ENCODE data around the gene SOX6. TPM values are rescaled to one million over a fixed set of nuclear protein-coding genes. Genes with fewer than 3 reads are reported as not detected.

Gene SOX6
- total and polyA plus RNA-seq, 4 donors = 26.6 to 51.6 (median 38.6) TPM

- DNase-seq (ENCODE audit: low read depth in 4 of 6, low spot score in 6 of 6) = no peak
- no peaks in the 10 kb centered on the region for H3K27me3 ChIP-seq (ENCODE audit: control insufficient read depth, insufficient read depth, low read length)
Observed at GRCh38 chr11:16266021-16266420, 90.3 kb downstream of the SOX6 start.

GRCh38 chr11:16265022-16265421 lies 91.3 kb downstream of the SOX6 start:
- Histone ChIP-seq H3K27ac (ENCODE audit: low read depth, low read length) (no peak overlapping the region), H3K27me3 (ENCODE audit: control insufficient read depth, insufficient read depth, low read length) (no peaks in the 10 kb centered on the region)
- WGBS (ENCODE audit: insufficient coverage) = 85% methylated on average over 2 of the region's 3 CpGs

More at GRCh38 chr11:16266021-16266420, 90.3 kb downstream of the SOX6 start:
- no peaks in the 10 kb centered on the region for H3K4me1 ChIP-seq (ENCODE audit: control insufficient read depth, insufficient read depth, low read length)
- H3K36me3 ChIP-seq (ENCODE audit: control insufficient read depth, insufficient read depth, low read length) = no peaks in the 10 kb centered on the region
- H3K27ac ChIP-seq (ENCODE audit: low read depth, low read length) = no peak overlapping the region
- peaks cover 9% of the 10 kb centered on the region for H3K9me3 ChIP-seq (ENCODE audit: control insufficient read depth, insufficient read depth, low read length)
- no peak overlapping the region for H3K4me3 ChIP-seq (ENCODE audit: low read depth, low read length)

GRCh38 chr11:16262645-16262955 lies 93.7 kb downstream of the SOX6 start:
- no peaks in the 10 kb centered on the region for H3K27me3 ChIP-seq (ENCODE audit: control insufficient read depth, insufficient read depth, low read length)
- no peak for DNase-seq (ENCODE audit: low read depth in 4 of 6, low spot score in 6 of 6)
- no peak overlapping the region for H3K4me3 ChIP-seq (ENCODE audit: low read depth, low read length)
- peaks cover 3% of the 10 kb centered on the region for H3K9me3 ChIP-seq (ENCODE audit: control insufficient read depth, insufficient read depth, low read length)
- H3K27ac ChIP-seq (ENCODE audit: low read depth, low read length) = no peak overlapping the region
- H3K36me3 ChIP-seq (ENCODE audit: control insufficient read depth, insufficient read depth, low read length) = no peaks in the 10 kb centered on the region
- no peaks in the 10 kb centered on the region for H3K4me1 ChIP-seq (ENCODE audit: control insufficient read depth, insufficient read depth, low read length)

More at GRCh38 chr11:16265022-16265421, 91.3 kb downstream of the SOX6 start:
- H3K4me3 ChIP-seq (ENCODE audit: low read depth, low read length) = no peak overlapping the region
- H3K4me1 ChIP-seq (ENCODE audit: control insufficient read depth, insufficient read depth, low read length) = no peaks in the 10 kb centered on the region
- DNase-seq (ENCODE audit: low read depth in 4 of 6, low spot score in 6 of 6) = no peak
- no peaks in the 10 kb centered on the region for H3K36me3 ChIP-seq (ENCODE audit: control insufficient read depth, insufficient read depth, low read length)
- H3K9me3 ChIP-seq (ENCODE audit: control insufficient read depth, insufficient read depth, low read length) = peaks cover 8% of the 10 kb centered on the region

- H3K27me3 ChIP-seq (ENCODE audit: control insufficient read depth, insufficient read depth, low read length) = no peaks in the 10 kb centered on the region
- WGBS (ENCODE audit: insufficient coverage) = 57% methylated on average over 1 of the region's 3 CpGs
- no peak for DNase-seq (ENCODE audit: low read depth in 4 of 6, low spot score in 6 of 6)
Observed at GRCh38 chr11:16261836-16262644, 94.3 kb downstream of the SOX6 start.

GRCh38 chr11:16252373-16252772 lies 104.0 kb downstream of the SOX6 start:
- Histone ChIP-seq H3K27ac (ENCODE audit: low read depth, low read length) (no peak overlapping the region), H3K4me3 (ENCODE audit: low read depth, low read length) (no peak overlapping the region), H3K4me1 (ENCODE audit: control insufficient read depth, insufficient read depth, low read length) (no peaks in the 10 kb centered on the region), H3K27me3 (ENCODE audit: control insufficient read depth, insufficient read depth, low read length) (no peaks in the 10 kb centered on the region), H3K36me3 (ENCODE audit: control insufficient read depth, insufficient read depth, low read length) (no peaks in the 10 kb centered on the region), H3K9me3 (ENCODE audit: control insufficient read depth, insufficient read depth, low read length) (peaks cover 4% of the 10 kb centered on the region)
- 83% methylated on average over 1 of the region's 4 CpGs for WGBS (ENCODE audit: insufficient coverage)
- DNase-seq (ENCODE audit: low read depth in 4 of 6, low spot score in 6 of 6) = no peak

More at GRCh38 chr11:16261836-16262644, 94.3 kb downstream of the SOX6 start:
- Histone ChIP-seq H3K9me3 (ENCODE audit: control insufficient read depth, insufficient read depth, low read length) (peaks cover 3% of the 10 kb centered on the region), H3K4me3 (ENCODE audit: low read depth, low read length) (no peak overlapping the region), H3K4me1 (ENCODE audit: control insufficient read depth, insufficient read depth, low read length) (no peaks in the 10 kb centered on the region), H3K36me3 (ENCODE audit: control insufficient read depth, insufficient read depth, low read length) (no peaks in the 10 kb centered on the region), H3K27ac (ENCODE audit: low read depth, low read length) (no peak overlapping the region)

GRCh38 chr11:16248248-16248647 lies 108.1 kb downstream of the SOX6 start:
- DNase-seq (ENCODE audit: low read depth in 4 of 6, low spot score in 6 of 6) = no peak
- H3K4me3 ChIP-seq (ENCODE audit: low read depth, low read length) = no peak overlapping the region
- peaks cover 4% of the 10 kb centered on the region for H3K9me3 ChIP-seq (ENCODE audit: control insufficient read depth, insufficient read depth, low read length)
- H3K27me3 ChIP-seq (ENCODE audit: control insufficient read depth, insufficient read depth, low read length) = no peaks in the 10 kb centered on the region
- no peaks in the 10 kb centered on the region for H3K36me3 ChIP-seq (ENCODE audit: control insufficient read depth, insufficient read depth, low read length)
- no peak overlapping the region for H3K27ac ChIP-seq (ENCODE audit: low read depth, low read length)
- whole genome bisulfite sequencing (ENCODE audit: insufficient coverage) = 94% methylated on average over 2 of the region's 2 CpGs
- H3K4me1 ChIP-seq (ENCODE audit: control insufficient read depth, insufficient read depth, low read length) = no peaks in the 10 kb centered on the region

GRCh38 chr11:16242806-16243205 lies 113.5 kb downstream of the SOX6 start:
- Histone ChIP-seq H3K36me3 (ENCODE audit: control insufficient read depth, insufficient read depth, low read length) (no peaks in the 10 kb centered on the region), H3K27me3 (ENCODE audit: control insufficient read depth, insufficient read depth, low read length) (no peaks in the 10 kb centered on the region), H3K4me3 (ENCODE audit: low read depth, low read length) (no peak overlapping the region), H3K27ac (ENCODE audit: low read depth, low read length) (no peak overlapping the region), H3K9me3 (ENCODE audit: control insufficient read depth, insufficient read depth, low read length) (no peaks in the 10 kb centered on the region), H3K4me1 (ENCODE audit: control insufficient read depth, insufficient read depth, low read length) (peaks cover 3% of the 10 kb centered on the region)
- no peak for DNase-seq (ENCODE audit: low read depth in 4 of 6, low spot score in 6 of 6)
- WGBS (ENCODE audit: insufficient coverage) = 75% methylated on average over 2 of the region's 2 CpGs

- Histone ChIP-seq H3K4me3 (ENCODE audit: low read depth, low read length) (no peak overlapping the region), H3K36me3 (ENCODE audit: control insufficient read depth, insufficient read depth, low read length) (no peaks in the 10 kb centered on the region), H3K9me3 (ENCODE audit: control insufficient read depth, insufficient read depth, low read length) (no peaks in the 10 kb centered on the region), H3K4me1 (ENCODE audit: control insufficient read depth, insufficient read depth, low read length) (peaks cover 3% of the 10 kb centered on the region), H3K27me3 (ENCODE audit: control insufficient read depth, insufficient read depth, low read length) (no peaks in the 10 kb centered on the region), H3K27ac (ENCODE audit: low read depth, low read length) (no peak overlapping the region)
- DNase-seq (ENCODE audit: low read depth in 4 of 6, low spot score in 6 of 6) = no peak
- no CpG with 5 or more reads among the region's 1 CpG for WGBS (ENCODE audit: insufficient coverage)
Observed at GRCh38 chr11:16240687-16241086, 115.7 kb downstream of the SOX6 start.

- 25% methylated on average over 3 of the region's 7 CpGs for WGBS (ENCODE audit: insufficient coverage)
Observed at GRCh38 chr11:16239141-16240105, 116.9 kb downstream of the SOX6 start.

More at GRCh38 chr11:16239141-16240105, 116.9 kb downstream of the SOX6 start:
- Histone ChIP-seq H3K36me3 (ENCODE audit: control insufficient read depth, insufficient read depth, low read length) (no peaks in the 10 kb centered on the region), H3K4me1 (ENCODE audit: control insufficient read depth, insufficient read depth, low read length) (peaks cover 3% of the 10 kb centered on the region), H3K4me3 (ENCODE audit: low read depth, low read length) (no peak overlapping the region), H3K9me3 (ENCODE audit: control insufficient read depth, insufficient read depth, low read length) (no peaks in the 10 kb centered on the region), H3K27ac (ENCODE audit: low read depth, low read length) (peak overlapping the region; percentile 43), H3K27me3 (ENCODE audit: control insufficient read depth, insufficient read depth, low read length) (no peaks in the 10 kb centered on the region)
- DNase-seq (ENCODE audit: low read depth in 4 of 6, low spot score in 6 of 6) = peak in 4 of 6 donors; percentile 7 to 71 (median 41)

Measured in spinal cord (tissue), 10 donors.